HG02588 (cell line): ENCODE results near the gene TBC1D10A.
A peak's percentile ranks its signal among the peaks of the same experiment; 100 is the strongest.

Experiments
- ATAC-seq: cut with Tn5 transposase; IDR thresholded peaks from one replicate; pipeline ENCODE4 v1.9.1; 2021; ENCODE audit warnings: mild to moderate bottlenecking, moderate library complexity; ENCODE audit not compliant: unreplicated experiment

Gene TBC1D10A

GRCh38 chr22:30302810-30303138, 24.0 kb downstream of the TBC1D10A start:
- ATAC-seq, result no peak

GRCh38 chr22:30301995-30302809, 24.5 kb downstream of the TBC1D10A start:
- ATAC-seq, result no peak

DNA sequence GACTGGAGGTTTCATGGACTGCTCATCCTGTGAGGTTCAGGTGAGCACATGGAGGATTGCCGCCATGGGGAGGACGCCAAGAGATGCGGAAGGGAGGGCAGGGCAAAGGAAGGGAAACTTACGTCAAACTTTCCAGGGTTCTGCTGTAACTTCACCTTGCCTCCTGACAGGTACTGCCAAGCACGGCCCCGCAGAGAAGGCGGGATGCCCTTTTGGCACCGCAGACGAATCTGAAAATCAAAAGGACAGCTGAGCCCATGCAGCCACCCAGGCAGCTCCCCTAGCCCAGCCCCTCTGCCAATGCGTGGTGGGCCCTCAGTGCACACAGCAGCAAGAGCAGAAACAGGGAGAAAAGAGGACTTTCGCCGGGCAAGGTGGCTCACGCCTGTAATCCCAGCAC, 27.4 kb downstream of the TBC1D10A start:
- ATAC-seq, result no peak

GRCh38 chr22:30297991-30298701, 28.6 kb downstream of the TBC1D10A start:
- ATAC-seq, result no peak

DNA sequence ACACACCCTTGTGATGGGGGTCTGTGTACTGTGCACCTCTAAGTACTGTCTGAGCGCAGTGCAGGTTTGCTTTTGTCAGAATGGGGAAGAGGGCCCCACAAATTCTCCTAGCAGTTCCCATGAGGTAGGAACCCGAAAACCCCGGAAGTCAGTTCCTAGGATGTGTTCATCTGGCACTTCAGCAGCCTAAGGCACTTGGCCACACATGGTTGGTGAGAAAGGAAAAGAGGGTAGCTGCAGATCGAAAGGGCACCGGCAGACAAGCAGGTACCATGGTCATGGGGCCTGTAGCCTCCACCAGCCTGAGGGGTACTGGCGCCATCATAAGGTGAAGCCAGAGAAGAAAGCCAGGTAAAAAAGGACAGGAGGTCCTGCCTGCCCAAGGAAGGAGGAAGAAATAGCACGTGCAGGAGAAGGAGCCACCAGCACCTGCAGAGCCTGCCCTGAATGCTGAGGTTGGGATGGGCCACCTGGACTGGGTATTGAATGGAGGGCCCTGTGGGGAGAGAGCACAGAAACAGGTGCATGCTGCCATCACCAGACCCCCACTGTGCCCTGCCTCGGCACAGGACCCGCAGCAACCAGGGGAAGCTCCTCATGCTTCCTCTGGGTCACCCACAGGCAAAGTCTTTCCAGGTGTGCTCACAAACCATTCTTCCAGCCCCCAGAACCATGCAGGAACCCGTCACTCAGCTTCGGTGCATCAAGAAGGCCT, 29.3 kb downstream of the TBC1D10A start:
- ATAC-seq, result no peak

GRCh38 chr22:30296833-30297232, 29.9 kb downstream of the TBC1D10A start:
- ATAC-seq, result no peak

- no peak for ATAC-seq
Measured at GRCh38 chr22:30296324-30296723, 30.4 kb downstream of the TBC1D10A start.

DNA sequence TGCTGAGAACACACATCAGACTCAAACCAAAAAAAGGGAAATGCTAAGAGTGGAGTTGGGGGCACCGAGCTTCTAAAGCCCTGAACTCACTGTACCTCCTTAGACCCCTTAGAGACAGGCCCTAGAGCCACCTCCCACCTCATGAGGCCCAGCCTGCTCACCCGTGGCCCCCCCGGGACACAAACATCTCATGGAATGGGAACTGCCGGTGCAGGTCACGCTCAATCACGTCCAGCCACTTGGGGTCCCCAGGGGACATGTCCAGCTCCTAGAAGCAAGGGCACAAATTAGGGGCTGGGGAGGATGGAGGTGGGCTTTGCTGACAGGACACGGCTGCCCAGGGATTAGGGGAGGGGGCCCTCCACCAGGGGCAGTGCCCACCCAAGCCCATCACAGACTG, 31.2 kb downstream of the TBC1D10A start:
- no peak for ATAC-seq

DNA sequence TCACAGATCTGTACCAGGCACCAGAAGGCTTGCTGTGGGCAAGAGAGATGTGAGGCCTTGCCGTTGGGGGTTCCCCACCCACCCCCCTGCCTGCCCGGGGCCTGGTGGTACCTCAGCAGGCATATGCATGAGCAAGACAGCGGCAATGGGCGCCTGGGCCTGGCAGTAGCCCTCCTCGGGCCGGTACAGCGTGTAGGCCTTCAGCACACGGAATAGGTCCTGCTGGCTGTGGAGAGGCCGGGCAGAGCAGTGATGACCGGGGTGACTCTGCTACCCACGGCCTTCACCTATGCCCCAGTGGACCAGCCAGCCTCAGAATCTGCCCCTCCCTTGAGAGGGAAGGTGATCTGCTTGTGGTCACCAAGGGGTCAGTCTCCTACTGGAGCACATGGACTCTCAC, 31.9 kb downstream of the TBC1D10A start:
- ATAC-seq, result no peak

DNA sequence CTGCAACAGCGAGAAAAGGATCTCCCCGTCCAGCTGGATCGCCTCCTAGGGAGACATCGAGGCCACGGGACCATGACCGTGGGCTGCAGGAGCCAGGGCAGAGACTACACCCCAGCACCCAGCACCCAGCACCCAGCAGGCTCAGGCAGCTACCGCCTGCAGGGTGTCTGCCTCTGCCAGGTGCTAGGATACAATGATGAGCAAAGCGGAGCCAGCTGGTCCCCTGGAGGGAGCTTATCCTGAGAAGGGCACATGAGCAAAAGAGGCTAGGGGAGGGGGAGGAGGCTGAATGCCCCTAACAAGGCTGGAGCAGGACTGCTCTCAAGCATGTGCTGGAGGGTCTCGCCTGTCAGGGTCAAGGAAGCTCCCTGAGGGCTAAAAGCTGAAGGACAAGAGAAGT, 32.7 kb downstream of the TBC1D10A start:
- no peak for ATAC-seq

- ATAC-seq, result no peak
Measured at GRCh38 chr22:30293026-30293425, 33.7 kb downstream of the TBC1D10A start.

- ATAC-seq, result no peak
Measured at GRCh38 chr22:30292069-30292970, 34.4 kb downstream of the TBC1D10A start.

GRCh38 chr22:30291058-30291892, 35.5 kb downstream of the TBC1D10A start:
- ATAC-seq, result no peak

GRCh38 chr22:30290342-30291057, 36.2 kb downstream of the TBC1D10A start:
- no peak for ATAC-seq

DNA sequence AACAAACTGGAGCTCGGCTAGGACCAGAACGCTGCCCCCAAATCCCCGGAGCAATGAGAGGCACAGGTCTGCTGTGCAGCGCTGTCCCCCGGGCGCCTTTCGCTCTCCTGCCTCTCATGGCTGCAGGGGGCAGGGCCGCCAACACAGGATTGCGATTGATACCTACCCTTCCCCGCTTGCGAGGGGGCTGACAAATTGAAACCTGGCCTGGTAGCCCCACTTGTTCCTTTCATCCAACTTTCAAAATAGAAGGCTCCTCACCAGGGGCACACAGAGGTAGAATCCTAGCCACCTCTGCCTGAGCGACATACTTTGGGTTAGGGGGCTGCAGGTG, 36.8 kb downstream of the TBC1D10A start:
- ATAC-seq, result peak; percentile 17

DNA sequence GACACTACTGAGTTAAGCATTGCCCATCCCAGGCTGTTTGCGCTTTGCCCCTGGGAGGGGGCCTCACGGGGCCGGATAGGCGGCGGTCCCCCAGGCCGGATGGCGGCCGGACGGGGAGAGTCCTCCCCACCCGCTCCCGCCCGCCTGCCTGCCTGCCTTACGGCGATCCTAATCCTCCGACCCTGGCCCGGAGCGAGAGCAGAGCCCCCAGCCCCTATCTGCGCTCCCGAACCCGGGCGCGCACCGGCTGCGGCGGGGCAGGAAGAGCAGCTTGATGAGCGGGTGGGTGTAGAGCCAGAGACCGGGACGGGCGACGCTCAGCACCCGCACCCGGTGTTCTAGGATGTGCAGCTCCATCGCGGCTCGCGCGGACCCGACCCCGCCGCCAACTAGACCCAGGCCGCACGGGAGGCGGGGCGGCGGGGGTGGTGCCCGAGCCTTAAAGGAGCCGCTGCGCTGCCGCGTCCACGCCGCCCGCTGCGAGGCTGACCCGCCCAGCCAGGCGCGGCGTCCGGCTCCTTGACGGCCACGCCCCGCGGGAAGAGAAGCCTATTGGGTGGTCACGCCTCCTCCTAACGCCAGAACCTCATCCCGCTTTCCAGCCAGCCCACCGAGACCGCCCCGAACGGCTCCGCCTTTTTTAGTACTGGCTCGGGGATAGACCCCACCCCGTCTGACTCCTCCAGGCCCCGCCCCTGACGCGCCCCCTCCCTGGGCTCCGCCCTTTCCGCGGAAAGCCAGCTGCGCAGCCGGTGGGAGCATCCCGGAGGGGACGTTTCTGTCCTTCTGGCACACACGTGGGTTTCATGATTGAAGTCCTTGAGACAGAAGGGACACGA, 37.4 kb downstream of the TBC1D10A start, which contains the start of gene CASTOR1:
Gene CASTOR1, minus strand, starts transcription at position 365 of the 839 bp plus-strand sequence. Its CDS starts 8 bp downstream, at position 357.
- peak; percentile 66 for ATAC-seq

GRCh38 chr22:30288419-30289140, 38.2 kb downstream of the TBC1D10A start:
- ATAC-seq, result no peak
